MM.1S (cell line): ENCODE data around the gene STEAP1B.
"Not testable (repeated sequence)": the region's sequence is repeated elsewhere in the genome, so short reads cannot be mapped to it uniquely, and the experiment has no call there.

Source experiments
- DNase-seq: peaks from one replicate; pipeline ENCODE4 v3.0.0-alpha.2; 2015
- H2AFZ ChIP-seq: fragments of 300-600 bp; sonication (generic); 2 replicates; pipeline ENCODE4 v1.6.0; 2016; ENCODE audit warnings: antibody characterized with exemption, low read length
- H3F3A ChIP-seq: fragments of 300-600 bp; sonication (generic); 2 replicates; pipeline ENCODE4 v1.6.1; 2016; ENCODE audit warnings: mild to moderate bottlenecking, antibody characterized with exemption, low read length, moderate library complexity, mixed read lengths; ENCODE audit not compliant: insufficient read depth
- H3K27ac ChIP-seq: fragments of 300-600 bp; sonication (generic); 2 replicates; pipeline ENCODE4 v1.5.1; 2016; ENCODE audit warnings: mild to moderate bottlenecking, low read length
- H3K27me3 ChIP-seq: fragments of 300-600 bp; sonication (generic); replicated peaks from 2 replicates; pipeline ENCODE4 v1.6.0; 2016; ENCODE audit warnings: low read length; ENCODE audit not compliant: insufficient read depth
- H3K36me3 ChIP-seq: fragments of 300-600 bp; sonication (generic); replicated peaks from 2 replicates; pipeline ENCODE4 v1.6.1; 2016; ENCODE audit warnings: mild to moderate bottlenecking, low read length, mixed read lengths; ENCODE audit not compliant: insufficient read depth
- H3K4me1 ChIP-seq: fragments of 300-600 bp; sonication (generic); 2 replicates; pipeline ENCODE4 v1.6.1; 2016; ENCODE audit warnings: low read length, mixed read lengths
- H3K4me2 ChIP-seq: fragments of 300-600 bp; sonication (generic); 2 replicates; pipeline ENCODE4 v1.6.0; 2016; ENCODE audit warnings: low read depth, low read length
- H3K4me3 ChIP-seq: fragments of 300-600 bp; sonication (generic); 2 replicates; pipeline ENCODE4 v1.5.1; 2016; ENCODE audit warnings: low read length, mixed read lengths
- H3K79me2 ChIP-seq: fragments of 300-600 bp; sonication (generic); 2 replicates; pipeline ENCODE4 v1.6.1; 2016; ENCODE audit warnings: mixed run types, low read length, mixed read lengths
- H3K9ac ChIP-seq: fragments of 300-600 bp; sonication (generic); 2 replicates; pipeline ENCODE4 v1.6.1; 2016; ENCODE audit warnings: low read length, mixed read lengths
- H3K9me2 ChIP-seq: fragments of 300-600 bp; sonication (generic); replicated peaks from 2 replicates; pipeline ENCODE4 v1.6.1; 2016; ENCODE audit warnings: mild to moderate bottlenecking, low read length, mixed read lengths; ENCODE audit not compliant: insufficient read depth
- H3K9me3 ChIP-seq: fragments of 300-600 bp; sonication (generic); replicated peaks from 2 replicates; pipeline ENCODE4 v1.6.1; 2016; ENCODE audit warnings: mild to moderate bottlenecking, low read length, mixed read lengths; ENCODE audit not compliant: insufficient read depth
- H4K20me1 ChIP-seq: fragments of 300-600 bp; sonication (generic); 2 replicates; pipeline ENCODE4 v1.6.1; 2016; ENCODE audit warnings: mild to moderate bottlenecking, low read length, moderate library complexity, mixed read lengths; ENCODE audit not compliant: insufficient read depth
- EZH2 ChIP-seq: fragments of 300-600 bp; sonication (generic); optimal IDR thresholded peaks from 2 replicates; pipeline ENCODE3; 2017; ENCODE audit warnings: low read depth, mild to moderate bottlenecking, antibody characterized with exemption, low read length, mixed read lengths
- EZH2phosphoT487 ChIP-seq: fragments of 300-600 bp; sonication (generic); IDR thresholded peaks from 2 replicates; pipeline ENCODE4 v1.6.1; 2018; ENCODE audit warnings: antibody characterized with exemption, low read length
- TF ChIP-seq, protein P1 (sequence below): fragments of 300-600 bp; sonication (generic); IDR thresholded peaks from 2 replicates; pipeline ENCODE4 v1.5.1; 2016; ENCODE audit warnings: antibody characterized with exemption, low read length, mixed read lengths

STEAP1B gene

DNA sequence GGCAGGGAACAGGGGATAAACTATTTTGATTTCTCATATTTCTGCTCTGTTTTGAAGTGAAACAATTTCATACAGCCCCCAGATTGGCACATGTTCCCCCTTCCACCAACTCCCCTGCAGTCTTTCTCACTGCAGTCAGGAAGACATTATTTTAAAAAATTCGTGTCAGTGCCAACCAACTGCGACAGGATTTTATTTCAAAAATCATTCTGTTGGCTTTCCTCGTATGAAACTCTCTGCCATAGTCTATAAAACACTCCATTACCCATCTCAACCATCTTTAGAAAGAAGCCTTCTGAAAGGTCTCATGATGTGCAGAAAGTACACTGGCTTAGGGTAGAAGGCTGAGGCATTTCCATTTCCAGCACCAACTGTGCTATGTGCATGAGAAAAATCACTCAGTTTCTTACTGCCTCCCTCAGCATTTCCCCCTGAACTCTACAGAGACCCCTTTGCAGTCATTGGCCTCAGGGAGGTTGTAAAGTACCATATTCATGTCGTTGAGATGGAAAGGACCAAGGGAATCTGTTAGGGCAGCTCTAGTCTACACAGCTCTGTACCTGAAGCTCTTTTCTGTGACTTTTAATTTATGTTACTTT lies 46.9 kb downstream of the STEAP1B start:
- H3F3A ChIP-seq: peaks cover 7% of the 10 kb centered on the region
- H3K36me3 ChIP-seq: no peaks in the 10 kb centered on the region
- no peaks in the 10 kb centered on the region for H3K9me2 ChIP-seq
- no peak overlapping the region for H3K4me2 ChIP-seq
- H4K20me1 ChIP-seq: no peaks in the 10 kb centered on the region
- no peaks in the 10 kb centered on the region for H3K79me2 ChIP-seq
- no peak overlapping the region for H3K27ac ChIP-seq
- H3K9me3 ChIP-seq: no peaks in the 10 kb centered on the region
- no peak overlapping the region for H2AFZ ChIP-seq
- TF ChIP-seq EZH2 (no peak), EZH2phosphoT487 (no peak)
- TF ChIP-seq, protein P1, sequence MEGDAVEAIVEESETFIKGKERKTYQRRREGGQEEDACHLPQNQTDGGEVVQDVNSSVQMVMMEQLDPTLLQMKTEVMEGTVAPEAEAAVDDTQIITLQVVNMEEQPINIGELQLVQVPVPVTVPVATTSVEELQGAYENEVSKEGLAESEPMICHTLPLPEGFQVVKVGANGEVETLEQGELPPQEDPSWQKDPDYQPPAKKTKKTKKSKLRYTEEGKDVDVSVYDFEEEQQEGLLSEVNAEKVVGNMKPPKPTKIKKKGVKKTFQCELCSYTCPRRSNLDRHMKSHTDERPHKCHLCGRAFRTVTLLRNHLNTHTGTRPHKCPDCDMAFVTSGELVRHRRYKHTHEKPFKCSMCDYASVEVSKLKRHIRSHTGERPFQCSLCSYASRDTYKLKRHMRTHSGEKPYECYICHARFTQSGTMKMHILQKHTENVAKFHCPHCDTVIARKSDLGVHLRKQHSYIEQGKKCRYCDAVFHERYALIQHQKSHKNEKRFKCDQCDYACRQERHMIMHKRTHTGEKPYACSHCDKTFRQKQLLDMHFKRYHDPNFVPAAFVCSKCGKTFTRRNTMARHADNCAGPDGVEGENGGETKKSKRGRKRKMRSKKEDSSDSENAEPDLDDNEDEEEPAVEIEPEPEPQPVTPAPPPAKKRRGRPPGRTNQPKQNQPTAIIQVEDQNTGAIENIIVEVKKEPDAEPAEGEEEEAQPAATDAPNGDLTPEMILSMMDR: no peak
- H3K4me1 ChIP-seq: peaks cover 5% of the 10 kb centered on the region
- no peaks in the 10 kb centered on the region for H3K27me3 ChIP-seq
- H3K9ac ChIP-seq: no peak overlapping the region
- H3K4me3 ChIP-seq: no peak overlapping the region
- no peak for DNase-seq

DNA sequence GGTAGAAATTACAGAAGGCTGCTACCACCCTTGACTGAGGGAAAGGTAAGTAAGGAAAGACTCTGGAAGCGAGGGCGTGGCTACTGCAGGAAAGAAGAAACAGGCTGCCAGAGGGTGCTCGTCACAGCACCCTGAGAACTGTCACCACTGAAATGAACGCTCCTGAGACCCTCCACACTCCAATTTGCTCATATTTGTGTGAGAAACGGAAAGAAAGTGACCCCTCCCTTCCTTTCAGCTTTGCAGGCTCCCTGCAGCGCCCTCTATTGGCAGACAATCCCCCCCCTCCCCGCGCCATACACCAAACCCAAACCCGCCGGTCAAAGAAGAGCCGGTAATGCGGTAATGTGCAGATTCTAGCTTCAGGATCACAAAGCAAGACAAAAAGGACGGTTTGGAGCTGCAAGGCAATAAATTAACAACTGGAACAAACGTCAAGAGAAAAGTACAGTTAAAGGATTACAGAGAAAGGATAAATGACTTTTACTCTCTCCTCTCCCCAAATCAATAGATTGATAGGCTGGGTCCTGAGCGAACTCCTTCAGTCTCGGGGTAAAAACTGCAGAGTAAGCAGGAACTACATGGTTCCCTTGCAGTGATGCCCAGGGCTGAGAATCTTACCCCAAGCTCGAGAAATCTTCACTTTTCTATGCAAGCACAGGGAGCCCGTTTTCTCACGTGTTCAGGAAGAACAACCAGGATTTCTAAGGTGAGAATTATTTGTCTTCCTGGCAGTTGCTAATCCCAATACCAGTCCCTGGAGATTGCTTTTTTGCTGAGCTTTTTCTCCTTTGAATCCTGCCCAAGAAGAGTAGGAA lies 47.6 kb downstream of the STEAP1B start:
- TF ChIP-seq EZH2phosphoT487: no peak
- TF ChIP-seq, protein P1: peak; percentile 47

DNA sequence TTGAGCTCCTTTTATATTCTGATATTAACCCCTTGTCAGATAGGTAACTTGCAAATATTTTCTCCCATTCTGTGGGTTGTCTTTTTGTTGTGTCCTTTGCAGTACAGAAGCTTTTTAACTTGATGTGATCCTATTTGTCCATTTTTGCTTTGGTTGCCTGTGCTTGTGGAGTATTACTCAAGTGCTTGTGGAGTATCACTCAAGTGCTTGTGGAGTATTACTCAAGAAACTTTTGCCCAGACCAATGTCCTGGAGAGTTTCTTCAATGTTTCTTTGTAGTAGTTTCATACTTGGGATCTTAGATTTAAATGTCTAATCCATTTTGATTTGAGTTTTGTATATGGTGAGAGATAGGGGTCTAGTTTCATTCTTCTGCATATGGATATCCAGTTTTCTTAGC lies 50.0 kb downstream of the STEAP1B start:
- not testable (repeated sequence) for H3K9me3 ChIP-seq, H3K4me2 ChIP-seq, H3K79me2 ChIP-seq, H3K9me2 ChIP-seq, H3K27ac ChIP-seq, H3K36me3 ChIP-seq, H3K27me3 ChIP-seq, H3K4me3 ChIP-seq, H3K9ac ChIP-seq, DNase-seq, H2AFZ ChIP-seq, H4K20me1 ChIP-seq
- Histone ChIP-seq H3K4me1 (peaks cover 29% of the 10 kb centered on the region), H3F3A (peaks cover 37% of the 10 kb centered on the region)

More for the DNA sequence above, 47.6 kb downstream of the STEAP1B start:
- DNase-seq: no peak
- no peaks in the 10 kb centered on the region for H3K9me2 ChIP-seq
- no peaks in the 10 kb centered on the region for H4K20me1 ChIP-seq
- H2AFZ ChIP-seq: no peak overlapping the region
- no peak overlapping the region for H3K4me3 ChIP-seq
- no peak overlapping the region for H3K4me2 ChIP-seq
- H3K9ac ChIP-seq: no peak overlapping the region
- no peaks in the 10 kb centered on the region for H3K27me3 ChIP-seq
- no peak overlapping the region for H3K27ac ChIP-seq
- peaks cover 8% of the 10 kb centered on the region for H3K4me1 ChIP-seq
- H3K79me2 ChIP-seq: no peaks in the 10 kb centered on the region
- peaks cover 14% of the 10 kb centered on the region for H3F3A ChIP-seq
- H3K36me3 ChIP-seq: no peaks in the 10 kb centered on the region
- H3K9me3 ChIP-seq: no peaks in the 10 kb centered on the region

DNA sequence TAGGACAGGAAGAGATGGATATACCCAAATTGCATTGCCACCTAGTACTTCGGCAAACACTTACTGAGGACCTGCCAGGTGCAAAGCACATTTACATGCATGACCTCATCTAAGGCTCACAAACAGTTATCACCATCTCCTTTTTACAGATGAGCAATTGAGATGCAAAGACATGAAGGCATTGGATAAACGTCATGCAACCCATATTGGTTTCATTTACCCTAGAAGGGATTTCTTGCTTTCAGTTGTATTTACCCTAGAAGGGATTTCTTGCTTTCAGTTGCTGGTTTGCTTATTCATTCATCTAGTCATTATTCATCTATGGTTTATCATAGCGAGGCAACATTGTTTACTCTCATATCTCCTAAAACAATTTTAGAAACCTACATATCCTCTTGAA lies 52.2 kb downstream of the STEAP1B start:
- peaks cover 47% of the 10 kb centered on the region for H3K4me1 ChIP-seq
- no peak overlapping the region for H3K4me3 ChIP-seq
- peak; percentile 91 for DNase-seq
- no peaks in the 10 kb centered on the region for H3K9me2 ChIP-seq
- peaks cover 48% of the 10 kb centered on the region for H3F3A ChIP-seq
- no peaks in the 10 kb centered on the region for H3K27me3 ChIP-seq
- peak overlapping the region; percentile 32; the same call in 1 of the 2 replicates for H3K9ac ChIP-seq
- H3K36me3 ChIP-seq: no peaks in the 10 kb centered on the region
- no peaks in the 10 kb centered on the region for H3K79me2 ChIP-seq
- TF ChIP-seq, protein P1: no peak
- TF ChIP-seq EZH2phosphoT487 (no peak), EZH2 (no peak)
- no peaks in the 10 kb centered on the region for H4K20me1 ChIP-seq
- peak overlapping the region; percentile 60; the same call in 1 of the 2 replicates for H3K4me2 ChIP-seq
- H3K9me3 ChIP-seq: no peaks in the 10 kb centered on the region
- no peak overlapping the region for H2AFZ ChIP-seq
- peak overlapping the region; percentile 95 for H3K27ac ChIP-seq
